GM04504 (cell line): ENCODE measurements around the gene SYNE2.
A peak's percentile ranks its signal among the peaks of the same experiment; 100 is the strongest.

Experiments used
- DNase-seq: peaks from one replicate; pipeline ENCODE4 v3.0.0-alpha.2; 2012; ENCODE audit warnings: low read depth

Gene SYNE2

DNA sequence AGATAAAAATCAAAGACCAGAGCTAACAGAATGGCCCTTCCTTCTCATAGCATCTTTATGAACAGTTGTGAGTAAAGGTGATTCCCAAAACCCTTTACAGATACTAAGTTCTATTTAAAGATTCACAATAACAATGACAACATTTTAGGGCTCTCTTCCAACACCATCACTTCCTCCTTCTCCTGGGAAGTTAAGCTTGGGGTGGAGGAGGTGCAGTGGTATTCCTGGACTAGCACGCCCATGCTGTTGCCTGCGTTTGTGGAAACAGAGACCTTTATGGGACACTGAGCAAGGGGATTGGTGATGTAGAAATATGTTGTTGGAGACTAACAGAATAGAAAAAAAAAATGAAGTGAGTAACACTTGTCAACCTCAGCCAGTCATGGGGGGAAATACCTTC is 22.5 kb downstream of the SYNE2 start:
- no peak for DNase-seq

DNA sequence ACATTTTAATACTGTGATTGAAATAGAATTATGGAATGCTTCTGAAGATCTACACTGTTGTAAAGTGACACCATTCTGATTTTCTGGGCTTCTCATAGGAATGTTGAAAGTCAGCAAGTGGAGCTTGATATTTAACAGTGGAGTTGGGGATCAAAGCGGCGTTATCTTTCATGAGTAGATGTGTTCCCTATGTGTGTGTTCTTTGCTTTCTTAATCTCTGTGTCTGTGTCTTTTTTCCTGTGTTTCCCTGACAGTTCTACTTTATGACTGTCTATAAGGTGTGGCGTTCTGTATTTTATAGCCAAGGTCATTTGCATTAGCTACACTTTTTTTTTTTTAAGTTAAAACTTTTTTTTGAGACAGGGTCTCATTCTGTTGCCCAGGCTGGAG is 24.7 kb downstream of the SYNE2 start:
- no peak for DNase-seq

DNA sequence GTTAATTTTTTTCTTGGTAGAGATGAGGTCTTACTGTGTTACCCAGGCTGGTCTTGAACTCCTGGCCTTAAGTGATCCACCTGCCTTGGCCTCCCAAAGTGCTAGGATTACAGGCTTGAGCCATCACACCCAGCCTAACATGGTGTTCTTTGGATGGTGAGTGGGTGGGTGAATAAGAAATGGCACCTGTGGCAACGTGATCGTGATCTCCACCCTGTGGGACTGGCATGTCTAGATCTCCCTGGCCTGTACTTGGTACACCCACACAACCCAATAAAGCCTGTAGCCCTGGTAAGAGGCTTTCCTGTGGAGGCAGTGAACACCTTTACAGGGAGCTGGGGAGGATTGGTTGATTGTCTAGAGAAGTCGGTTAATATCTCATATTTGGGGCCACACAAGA is 25.2 kb downstream of the SYNE2 start:
- no peak for DNase-seq

DNA sequence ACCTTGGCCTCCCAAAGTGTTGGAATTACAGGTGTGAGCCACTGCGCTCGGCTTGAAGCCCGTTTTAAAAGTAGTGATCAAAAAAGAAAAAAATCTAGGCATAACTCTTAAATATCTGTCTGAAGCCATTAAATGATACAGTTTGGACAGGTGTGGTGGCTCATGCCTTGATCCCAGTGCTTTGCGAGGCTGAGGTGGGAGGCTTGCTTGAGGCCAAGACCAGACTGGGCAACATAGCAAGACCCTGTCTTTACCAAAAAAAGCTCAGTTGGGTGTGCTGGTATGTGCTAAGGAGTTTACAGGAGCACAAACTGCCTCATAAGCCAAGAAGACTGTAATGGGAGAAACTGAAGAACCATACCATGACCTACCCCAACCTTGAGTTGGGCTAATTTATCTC is 26.0 kb downstream of the SYNE2 start:
- no peak for DNase-seq

DNA sequence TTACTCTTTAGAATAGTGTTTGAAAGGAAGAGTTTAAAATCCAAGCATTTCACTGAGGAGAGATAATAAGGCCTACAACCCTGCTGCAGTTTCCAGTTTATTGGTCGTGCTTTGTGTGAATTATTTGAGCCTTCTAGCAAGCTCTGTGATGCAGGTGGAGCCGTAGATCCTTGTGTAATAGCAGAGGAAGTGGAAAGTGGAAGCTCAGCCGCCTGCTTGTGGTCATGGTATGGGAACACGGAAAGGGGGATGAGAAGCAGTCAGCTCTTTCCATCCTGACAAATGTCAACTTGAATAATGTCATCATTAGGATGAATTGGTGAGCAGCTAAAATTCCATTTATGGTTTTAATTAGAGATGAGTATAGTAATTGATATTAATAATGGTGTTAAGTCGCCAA is 29.1 kb downstream of the SYNE2 start:
- no peak for DNase-seq

DNA sequence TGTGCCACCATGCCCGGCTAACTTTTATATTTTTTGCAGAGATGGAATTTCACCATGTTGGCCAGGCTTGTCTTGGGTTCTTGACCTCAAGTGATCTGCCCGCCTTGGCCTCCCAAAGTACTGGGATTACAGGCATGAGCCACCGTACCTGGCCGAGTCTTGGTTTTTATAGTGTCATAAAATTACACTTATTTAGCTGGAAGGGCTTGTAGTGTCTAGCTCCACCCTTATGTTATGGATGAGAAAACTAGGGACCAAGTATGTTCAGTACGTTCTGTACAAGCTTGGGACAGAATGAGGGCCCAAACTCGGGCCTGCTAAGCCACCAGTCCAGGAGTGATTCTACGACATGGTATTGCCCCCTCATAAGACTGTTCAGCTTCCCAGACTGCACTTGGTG is 35.1 kb downstream of the SYNE2 start:
- no peak for DNase-seq

DNA sequence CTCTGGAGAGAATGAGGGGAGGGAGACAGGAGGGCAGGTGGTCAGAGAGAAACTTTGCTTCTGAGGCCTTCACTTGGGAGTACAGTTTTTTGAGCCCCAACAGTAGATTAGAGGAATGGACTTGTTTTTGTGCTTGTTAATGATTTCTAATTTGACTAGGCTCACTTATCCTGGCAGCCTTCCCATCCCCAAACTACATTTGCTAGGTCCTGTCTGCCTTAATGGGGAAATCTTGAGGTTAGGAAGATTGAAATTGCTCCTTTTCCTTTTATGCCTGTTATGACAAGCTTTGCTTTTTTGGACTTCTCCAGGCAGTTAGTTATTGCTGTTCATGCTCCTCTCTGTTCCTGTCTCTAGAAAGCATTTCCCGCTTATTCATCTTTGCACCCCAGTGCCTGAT is 37.7 kb downstream of the SYNE2 start:
- no peak for DNase-seq

DNA sequence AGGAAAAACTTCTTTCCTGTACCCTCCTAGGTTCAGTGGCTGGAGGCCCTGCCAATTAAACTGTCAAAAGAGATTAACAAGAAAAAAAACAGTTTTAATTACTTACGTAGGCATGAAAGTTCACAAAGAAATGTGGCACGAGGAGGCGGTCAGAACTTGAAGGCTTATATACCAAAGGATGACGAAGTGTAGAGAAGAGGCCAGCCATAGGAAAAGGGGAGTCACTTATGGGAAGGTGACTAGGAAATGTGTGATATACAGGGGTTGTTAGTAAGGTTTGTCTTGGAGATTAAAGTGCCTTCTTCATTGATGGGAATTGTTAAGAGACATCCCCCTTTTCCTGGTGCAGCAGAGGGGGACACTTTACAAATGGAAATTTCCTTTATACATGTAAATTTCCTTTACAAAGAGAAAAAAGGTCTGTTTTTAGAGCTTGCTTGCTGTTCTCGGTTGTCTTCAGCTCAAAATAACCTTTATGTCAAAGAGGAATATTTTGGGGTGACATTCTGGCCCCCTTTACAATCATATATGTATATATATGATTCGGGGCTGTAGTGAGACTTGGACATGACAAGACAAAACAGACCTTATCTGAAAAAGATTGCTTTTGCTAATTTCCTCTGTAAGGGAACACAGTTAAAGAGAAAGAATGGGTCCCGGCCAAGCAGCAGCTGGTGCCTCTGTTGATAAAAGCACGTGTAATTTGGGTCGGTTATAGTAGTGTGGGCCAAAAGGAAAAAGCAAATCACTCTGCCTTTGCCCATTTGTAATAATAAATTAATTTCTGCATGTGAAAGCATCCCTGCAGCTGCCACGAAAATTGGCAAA is 38.6 kb downstream of the SYNE2 start:
- no peak for DNase-seq

DNA sequence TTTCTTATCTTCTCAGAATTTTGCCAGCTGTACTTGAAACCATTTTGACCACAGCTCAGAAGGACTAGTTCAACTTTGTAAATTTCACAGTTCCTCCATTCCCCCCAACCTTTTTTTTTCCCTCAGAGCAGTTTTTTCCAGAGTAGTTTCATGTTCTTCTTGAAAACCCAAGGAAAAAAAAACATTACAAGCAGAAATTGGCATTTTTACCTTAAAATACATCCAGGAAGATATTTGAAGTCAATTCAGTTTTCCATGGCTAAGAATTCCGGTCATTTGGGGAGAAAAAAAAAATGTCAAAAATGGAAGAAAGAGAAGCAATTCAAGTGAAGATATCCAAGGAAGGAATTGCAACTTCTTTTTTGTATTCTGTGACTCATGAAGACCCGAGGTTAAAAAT is 39.5 kb downstream of the SYNE2 start:
- DNase-seq: no peak

DNA sequence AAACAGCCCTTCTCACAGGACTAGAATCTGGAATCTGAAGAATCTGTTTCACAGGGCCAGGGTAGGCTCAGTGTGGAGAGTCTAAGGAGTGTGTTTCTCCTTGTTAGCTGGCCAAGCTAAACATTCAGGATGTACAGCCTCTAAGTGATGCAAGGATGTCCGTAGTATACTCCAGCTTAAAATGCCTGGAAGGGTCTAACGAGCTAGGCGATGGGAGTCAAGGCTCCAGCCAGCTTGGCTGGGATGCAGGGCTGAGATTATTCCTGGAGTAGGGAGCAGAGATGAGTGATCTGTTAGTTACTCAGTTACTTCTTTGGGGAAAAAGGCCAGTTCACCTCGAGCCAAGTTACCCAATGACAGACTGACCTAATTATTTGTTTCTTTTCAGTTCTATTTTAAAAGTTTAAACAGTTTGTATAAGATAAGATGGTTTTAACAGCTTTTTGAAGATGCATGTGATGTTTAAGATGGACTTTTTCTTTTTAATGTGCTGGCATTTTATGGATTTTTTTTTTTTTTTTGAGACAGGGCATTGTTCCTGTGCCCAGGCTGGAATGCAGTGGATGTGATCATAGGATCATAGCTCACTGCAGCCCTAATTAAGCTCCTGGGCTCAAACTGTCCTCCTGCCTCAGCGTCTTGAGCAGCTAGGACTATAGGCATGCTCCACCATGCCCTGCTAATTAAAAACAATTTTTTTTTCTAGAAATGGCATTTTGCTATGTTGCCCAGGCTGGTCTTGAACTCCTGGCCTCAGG is 41.1 kb downstream of the SYNE2 start:
- peak; percentile 56 for DNase-seq

DNA sequence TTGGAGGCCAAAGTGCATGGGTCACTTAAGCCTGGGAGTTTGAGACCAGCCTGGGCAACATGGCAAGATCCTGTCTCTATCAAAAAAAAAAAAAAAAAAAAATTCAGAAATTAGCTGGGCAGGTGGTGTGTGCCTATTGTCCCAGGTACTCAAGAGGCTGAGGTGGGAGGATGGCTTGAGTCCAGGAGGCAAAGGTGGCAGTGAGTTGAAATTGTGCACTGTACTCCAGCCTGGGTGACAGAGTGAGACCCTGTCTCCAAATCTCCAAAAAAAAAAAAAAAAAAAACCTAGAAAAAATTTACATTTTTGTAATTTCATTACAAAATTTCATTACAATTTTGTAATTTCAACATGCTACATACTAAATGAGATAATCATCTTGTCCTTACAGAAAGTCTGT is 42.7 kb downstream of the SYNE2 start:
- no peak for DNase-seq

DNA sequence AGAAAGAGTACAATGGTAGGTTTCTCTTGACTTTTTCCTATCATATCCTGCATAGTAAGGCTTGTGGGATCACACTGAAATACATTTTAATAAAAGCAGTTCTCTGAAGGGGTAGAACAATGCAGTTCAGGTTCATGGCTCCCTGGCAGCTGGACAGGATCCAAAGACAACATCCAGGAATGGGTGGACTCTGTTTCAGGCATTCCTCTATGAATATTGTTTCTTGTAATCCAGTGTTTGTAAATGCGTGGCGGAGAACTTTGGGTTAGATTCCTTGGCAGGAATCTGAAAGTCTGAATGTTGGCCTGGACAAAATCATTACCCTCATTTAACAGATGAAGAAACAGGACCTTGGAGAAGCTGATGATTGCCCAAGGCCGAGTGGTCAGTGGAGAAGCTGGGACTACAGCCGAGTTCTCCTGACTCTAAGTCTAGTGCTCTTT is 43.5 kb downstream of the SYNE2 start:
- no peak for DNase-seq

DNA sequence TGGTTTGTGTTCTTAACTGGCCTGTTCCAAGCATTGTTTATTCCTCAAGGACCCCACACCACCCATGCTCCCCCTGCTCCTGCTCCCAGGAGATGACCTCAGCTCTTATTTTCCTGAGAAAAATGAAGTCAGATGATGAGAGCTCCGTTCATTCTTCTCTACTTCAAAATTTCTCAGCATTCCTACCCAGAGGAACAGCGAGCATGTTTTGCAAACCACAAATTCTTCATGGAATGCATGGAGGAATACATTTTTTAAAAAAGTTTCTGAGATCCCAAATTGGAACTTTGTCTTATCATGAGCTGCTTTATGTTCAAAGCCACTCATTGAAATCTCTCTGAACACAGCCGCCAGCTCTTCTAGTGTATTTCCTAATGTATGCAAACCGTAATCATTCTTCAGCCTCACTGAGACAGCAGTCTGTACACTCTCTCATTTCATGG is 44.9 kb downstream of the SYNE2 start:
- peak; percentile 14 for DNase-seq

DNA sequence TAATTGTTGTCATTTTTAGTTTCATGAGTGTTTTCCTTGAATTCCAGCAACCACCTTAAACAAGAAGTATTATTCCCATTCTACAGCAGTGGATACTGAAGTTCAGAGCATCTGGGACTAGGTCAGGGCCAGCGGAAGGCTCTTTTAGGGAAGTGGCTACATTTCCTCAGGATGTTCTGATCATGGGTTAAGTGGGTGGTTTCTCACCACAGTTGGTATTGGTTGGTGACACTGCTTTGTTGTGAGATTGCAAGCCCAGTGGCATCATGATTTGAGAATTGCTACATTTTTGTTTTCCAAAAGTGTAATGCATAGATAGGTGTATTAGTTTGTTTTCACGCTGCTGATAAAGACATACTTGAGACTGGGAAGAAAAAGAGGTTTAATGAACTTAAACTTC is 47.1 kb downstream of the SYNE2 start:
- no peak for DNase-seq

DNA sequence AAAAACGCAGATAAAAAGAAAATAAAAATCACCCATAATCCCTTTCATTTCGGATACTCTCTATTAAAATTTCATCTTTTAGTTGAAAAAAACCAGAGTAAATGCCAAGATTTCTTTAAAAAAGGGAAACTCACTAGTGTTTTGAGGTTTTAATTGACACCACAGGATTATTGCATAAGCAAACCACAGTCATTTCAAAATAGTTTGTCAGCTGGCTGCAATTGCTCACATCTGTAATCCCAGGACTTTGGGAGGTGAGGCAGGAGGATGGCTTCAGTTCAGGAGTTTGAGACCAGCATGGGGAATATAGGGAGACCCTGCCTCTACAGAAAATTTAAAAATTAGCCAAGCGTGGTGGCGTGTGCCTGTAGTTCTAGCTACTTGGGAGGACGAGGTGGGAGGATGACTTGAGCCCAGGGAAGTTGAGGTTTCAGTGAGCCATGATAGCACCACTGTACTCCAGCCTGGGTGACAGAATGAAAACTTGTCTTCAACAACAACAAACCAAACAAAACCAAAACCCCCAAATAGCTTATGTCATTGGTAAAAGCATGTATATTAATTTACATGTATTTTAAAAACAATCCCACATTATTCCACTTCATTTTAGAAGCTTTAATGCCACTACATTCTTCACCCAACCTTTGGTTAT is 48.8 kb downstream of the SYNE2 start:
- peak; percentile 58 for DNase-seq

DNA sequence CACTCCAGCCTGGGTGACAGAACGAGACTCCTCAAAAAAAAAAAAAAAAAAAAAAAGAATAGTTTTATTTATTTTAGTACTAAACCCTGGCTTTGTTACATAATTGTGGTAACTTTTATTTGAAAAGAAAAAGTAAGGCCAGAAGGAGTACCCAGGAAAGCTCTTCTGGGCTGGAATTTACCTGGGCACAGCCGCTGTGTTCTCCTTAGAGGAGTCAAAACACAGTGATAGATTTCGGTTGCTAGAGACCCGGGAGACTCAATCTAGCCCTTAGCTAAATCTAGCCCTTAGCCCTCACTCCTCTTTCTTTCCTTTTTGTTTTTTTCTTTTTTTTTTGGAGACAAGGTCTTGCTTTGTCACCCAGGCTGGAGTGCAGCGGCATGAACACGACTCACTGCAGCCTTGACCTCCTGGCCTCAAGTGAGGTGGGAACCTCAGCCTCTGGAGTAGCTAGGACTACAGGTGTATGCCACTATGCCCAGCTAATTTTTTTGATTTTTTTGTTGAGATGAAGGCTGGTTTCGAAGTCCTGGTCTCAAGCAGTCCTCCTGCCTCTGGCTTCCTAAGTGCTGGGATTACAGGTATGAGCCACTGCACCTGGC is 49.7 kb downstream of the SYNE2 start:
- no peak for DNase-seq

DNA sequence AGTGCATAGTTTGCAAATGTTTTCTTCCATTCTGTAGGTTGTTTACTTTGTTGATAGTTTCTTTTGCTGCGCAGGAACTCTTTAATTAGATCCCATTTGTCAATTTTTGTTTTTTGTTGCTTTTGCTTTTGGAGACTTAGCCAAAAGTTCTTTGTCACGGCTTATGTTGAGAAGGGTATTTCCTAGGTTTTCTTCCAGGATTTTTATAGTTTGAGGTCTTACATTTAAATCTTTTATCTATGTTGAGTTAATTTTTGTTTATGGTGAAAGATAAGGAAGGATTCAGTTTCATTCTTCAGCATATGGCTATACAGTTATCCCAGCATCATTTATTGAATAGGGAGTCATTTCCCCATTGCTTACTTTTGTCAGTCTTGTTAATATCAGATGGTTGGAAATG is 51.9 kb downstream of the SYNE2 start:
- DNase-seq: no peak

DNA sequence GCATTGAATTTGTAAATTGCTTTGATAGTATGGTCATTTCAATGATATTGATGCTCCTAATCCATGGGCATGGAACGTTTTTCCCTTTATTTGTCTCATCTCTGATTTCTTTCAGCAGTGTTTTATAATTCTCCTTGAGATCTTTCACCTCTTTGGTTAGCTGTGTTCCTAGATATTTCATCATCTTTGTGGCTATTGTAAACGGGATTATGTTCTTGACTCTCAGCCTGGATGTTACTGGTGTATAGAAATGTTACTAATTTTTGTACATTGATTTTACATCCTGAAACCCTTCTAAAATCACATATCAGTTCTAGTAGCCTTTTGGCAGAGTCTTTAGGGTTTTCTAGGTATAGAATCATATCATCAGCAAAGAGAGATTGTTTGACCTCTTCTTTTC is 52.6 kb downstream of the SYNE2 start:
- DNase-seq: no peak

DNA sequence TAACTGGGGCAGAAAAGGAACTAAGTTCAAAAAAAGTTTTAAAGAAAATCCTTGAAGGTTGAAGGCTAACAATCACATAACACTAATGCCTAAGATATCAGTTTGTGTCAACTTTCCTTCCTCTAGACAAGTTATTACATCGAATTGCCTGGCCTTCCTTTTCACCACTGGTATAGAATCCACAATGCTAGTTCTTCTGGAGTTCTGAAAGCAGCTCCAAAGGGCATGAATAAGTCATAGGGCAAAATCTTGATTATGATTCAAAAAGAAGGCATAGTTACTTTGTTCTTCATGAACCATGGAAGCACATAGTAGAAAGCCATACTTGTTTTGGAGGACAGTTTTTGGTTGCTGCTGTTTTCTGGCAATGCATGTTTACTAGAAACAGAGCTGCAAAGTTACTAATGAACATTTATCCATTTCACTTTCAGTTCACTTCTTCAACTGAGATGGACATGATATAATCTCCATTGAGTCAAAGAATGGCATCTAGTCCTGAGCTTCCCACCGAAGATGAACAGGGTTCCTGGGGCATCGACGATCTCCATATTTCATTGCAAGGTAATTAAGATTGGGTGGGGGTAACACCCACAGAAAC is 56.0 kb downstream of the SYNE2 start:
- DNase-seq: no peak

DNA sequence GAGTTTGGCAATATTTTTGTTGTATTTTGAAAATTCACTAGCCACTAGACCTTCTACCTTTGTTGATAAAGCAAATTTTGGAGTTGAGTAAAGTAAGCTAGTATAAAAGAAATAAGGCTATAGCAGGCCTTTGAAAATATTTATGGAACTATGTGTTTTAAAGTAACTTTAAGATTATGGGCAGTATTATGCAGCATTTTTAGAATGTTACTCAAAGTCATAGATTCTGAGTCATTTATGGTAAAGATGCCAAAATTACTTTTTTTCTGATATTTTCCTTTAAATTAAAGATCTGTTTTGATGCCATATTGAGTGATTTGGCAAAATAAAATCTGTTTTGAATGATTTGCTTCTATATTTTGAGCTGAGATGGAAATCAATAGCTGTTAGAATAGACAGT is 57.2 kb downstream of the SYNE2 start:
- no peak for DNase-seq

DNA sequence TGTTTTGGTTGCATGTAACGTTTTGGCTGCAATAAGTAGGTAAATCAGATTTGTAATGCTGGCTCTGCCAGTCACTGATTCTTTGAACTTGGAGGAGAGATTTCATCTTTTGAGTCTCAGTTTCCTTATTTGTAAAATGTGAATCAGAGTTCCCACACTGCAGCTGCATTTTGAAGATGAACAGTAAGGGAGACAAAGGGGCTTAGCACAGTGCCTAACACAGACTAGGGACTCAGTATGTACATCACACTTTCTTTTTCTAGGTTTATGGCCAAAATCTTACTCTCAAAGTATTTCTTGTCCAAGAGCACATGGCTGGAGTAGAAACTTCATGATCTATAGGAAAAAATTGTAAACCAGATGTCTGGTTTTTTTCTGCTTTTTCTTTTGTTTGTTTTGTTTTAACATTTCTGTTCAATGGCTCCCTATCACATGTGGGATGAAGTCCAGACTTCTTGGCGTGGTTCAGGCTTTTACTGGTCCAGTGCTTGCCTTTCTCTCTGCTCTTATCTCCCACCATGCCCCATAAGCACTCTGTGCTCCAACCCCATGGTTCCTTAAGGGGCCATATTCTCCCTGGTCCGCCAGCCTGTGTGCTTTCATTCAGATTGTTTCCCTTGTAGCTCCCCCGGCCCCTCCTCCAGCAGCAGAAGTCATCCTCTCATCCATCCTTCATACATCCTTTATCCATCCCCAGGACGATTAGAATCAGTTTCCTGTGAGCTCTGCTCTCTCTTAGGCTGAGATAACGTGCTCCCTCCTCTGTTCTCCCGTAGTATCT is 58.0 kb downstream of the SYNE2 start:
- no peak for DNase-seq
